Choroid plexus epithelial cell (primary cell): ENCODE measurements around the gene ADGRA3.

ENCODE experiments used
- DNase-seq: peaks from one replicate; pipeline ENCODE4 v3.0.0-alpha.2; 2010; ENCODE audit warnings: low read depth
- H3K4me3 ChIP-seq: 2 replicates; pipeline ENCODE4 v1.5.1; 2011; ENCODE audit warnings: low read depth, mild to moderate bottlenecking, control low read depth, low read length, moderate library complexity
- TF ChIP-seq, protein P1 (sequence below): conservative IDR thresholded peaks from 2 replicates; pipeline ENCODE4 v1.5.1; 2011; ENCODE audit warnings: low read depth, mild to moderate bottlenecking, control low read depth, inconsistent platforms, low read length, moderate library complexity

ADGRA3 gene

DNA sequence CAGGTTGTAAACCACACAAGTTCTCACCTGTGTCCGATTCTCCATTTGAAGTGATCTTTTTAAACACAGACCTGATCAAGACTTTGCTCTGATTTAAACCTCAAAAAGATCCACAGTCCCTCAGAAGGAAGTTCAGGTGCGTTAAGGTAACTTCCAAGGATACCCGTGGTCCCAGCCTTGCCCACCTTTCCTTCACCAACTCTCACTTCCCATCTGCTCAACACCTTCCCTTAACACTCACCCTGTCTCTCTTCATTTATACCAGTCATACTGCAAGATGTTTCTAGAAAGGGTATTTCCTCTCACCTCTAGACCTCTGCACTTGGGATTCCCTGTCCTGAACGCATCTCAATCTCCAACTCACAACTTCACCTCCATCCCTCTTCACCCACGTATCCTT, 49.9 kb downstream of the ADGRA3 start:
- no peak for DNase-seq
- TF ChIP-seq, protein P1, sequence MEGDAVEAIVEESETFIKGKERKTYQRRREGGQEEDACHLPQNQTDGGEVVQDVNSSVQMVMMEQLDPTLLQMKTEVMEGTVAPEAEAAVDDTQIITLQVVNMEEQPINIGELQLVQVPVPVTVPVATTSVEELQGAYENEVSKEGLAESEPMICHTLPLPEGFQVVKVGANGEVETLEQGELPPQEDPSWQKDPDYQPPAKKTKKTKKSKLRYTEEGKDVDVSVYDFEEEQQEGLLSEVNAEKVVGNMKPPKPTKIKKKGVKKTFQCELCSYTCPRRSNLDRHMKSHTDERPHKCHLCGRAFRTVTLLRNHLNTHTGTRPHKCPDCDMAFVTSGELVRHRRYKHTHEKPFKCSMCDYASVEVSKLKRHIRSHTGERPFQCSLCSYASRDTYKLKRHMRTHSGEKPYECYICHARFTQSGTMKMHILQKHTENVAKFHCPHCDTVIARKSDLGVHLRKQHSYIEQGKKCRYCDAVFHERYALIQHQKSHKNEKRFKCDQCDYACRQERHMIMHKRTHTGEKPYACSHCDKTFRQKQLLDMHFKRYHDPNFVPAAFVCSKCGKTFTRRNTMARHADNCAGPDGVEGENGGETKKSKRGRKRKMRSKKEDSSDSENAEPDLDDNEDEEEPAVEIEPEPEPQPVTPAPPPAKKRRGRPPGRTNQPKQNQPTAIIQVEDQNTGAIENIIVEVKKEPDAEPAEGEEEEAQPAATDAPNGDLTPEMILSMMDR, result no peak
- no peak overlapping the region for H3K4me3 ChIP-seq

DNA sequence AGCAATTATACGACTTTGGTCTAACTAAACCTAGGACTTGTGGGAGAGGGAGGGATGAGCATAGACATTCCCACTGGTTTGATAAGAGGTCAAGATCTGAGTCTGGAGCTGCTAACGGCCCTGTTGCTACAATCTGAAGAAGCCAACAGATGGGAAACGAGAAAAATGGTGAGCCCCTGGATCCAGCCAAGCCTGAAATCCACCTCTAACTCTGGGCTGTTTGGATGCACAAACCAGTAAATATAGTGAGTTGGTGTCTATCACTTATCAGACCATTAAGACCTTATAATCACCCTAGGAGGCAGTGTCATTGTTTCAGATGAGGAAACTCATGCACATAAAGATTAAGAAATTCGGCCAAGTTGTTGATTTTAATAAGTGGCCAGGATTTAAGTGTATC, 50.5 kb downstream of the ADGRA3 start:
- no peak overlapping the region for H3K4me3 ChIP-seq
- no peak for DNase-seq
- TF ChIP-seq, protein P1, result no peak

DNA sequence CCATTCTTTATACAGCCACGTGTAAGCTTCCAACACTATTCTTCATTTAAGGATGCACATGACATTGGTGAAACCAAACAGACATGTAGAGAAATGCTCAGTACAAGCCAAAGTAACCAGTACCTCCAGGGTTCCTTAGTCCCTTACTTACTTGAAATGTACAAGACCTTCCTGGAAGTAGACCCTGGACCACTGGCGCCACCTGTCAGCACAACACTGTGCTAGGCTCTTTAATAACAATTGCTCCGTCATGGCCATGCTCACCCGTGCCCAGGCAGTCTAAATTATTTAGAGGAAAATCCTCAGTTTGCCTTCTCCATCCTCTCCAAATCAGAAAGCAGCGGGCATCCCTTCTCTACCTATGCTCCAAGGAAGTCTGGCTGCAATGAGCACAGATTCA, 52.7 kb downstream of the ADGRA3 start:
- H3K4me3 ChIP-seq, result no peak overlapping the region
- DNase-seq, result no peak
- TF ChIP-seq, protein P1, result no peak

DNA sequence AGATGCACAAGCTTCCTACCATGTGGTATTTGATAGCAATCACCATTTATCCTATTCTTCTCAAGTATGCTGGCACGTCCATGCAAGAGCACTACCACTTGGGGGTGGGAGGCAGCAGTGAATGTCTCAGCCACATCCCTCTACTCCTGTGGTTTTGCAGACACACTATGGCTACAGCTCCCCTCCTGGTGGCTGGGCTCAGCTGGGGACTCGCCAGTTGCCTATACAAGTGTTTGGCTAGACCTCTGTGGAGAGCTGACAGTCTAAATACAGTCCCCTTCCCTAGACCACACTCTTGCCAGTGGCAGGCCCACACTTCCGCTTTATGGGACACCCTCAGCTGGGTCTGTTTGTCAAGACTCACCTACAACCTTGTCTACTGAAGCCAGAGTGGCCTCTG, 53.2 kb downstream of the ADGRA3 start:
- no peak for DNase-seq
- TF ChIP-seq, protein P1, result no peak
- no peak overlapping the region for H3K4me3 ChIP-seq

DNA sequence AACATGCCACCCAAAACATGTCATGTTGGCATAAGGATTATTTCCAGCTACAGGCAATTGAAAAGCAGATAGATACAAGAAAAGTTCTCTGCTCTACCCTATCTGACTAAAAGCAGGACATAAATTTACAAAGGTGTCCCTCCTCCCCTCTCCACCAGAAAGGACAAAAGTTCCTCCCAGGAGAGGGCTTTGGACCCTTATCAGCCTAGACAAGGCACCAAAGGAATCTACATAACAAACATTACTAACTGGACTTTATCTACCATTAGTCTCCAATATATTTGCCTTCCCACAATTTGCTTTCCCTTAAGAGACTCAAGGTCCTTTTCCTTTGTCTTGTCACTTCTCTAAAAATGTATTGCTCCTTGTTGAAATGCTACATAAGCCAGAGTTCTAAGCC, 55.6 kb downstream of the ADGRA3 start:
- TF ChIP-seq, protein P1, result no peak
- H3K4me3 ChIP-seq, result no peak overlapping the region
- DNase-seq, result no peak

DNA sequence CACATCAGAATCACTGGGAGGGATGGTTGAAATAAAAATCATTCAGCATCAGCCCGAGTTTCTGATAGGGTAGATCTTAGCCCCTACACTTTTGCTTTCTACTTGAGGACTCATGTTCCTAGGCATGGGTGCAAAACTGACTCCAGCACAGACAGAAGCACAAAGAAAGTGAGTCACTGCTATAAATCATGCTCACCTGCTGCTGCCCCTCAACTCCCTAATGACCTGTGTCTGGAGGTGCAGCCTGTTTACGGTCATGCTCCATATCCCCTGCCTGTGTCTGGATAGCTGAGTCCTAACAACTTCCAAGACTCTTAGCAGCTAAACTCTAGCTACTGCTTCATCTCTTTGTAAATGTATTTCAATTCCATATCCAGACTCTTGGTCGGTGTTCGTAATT, 57.8 kb downstream of the ADGRA3 start:
- no peak for DNase-seq
- H3K4me3 ChIP-seq, result no peak overlapping the region
- TF ChIP-seq, protein P1, result no peak

DNA sequence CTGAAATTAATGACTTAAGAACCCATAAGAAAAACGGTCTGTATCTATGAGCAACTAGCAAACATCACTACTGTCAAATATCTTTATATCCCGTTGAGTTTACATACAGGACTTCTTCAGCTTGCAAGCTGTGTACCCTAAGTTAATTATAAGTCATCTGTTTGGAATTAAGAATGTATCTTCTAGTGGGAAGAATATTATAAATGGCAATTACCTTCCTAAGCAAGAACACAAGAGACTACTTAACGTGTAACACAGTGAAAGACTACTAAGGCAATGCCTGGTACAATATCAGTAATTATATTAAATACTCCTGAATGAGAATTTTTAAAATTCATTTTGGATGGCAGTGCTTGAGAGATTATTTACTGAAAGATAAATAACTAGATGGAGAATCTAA, 58.5 kb downstream of the ADGRA3 start:
- TF ChIP-seq, protein P1, result no peak
- no peak overlapping the region for H3K4me3 ChIP-seq
- no peak for DNase-seq
